ENCODE results near the gene DNASE1.
"Not testable (repeated sequence)": the region's sequence is repeated elsewhere in the genome, so short reads cannot be mapped to it uniquely, and the experiment has no call there.

Gene DNASE1

GRCh38 chr16:3608069-3608468 lies 46.4 kb upstream of the DNASE1 start:
- Histone ChIP-seq H3K79me1 (ENCODE audit: low read length) (peaks cover 8% of the 10 kb centered on the region), H3K4me2 (ENCODE audit: low read length) (no peak overlapping the region), H3K79me2 (ENCODE audit: control insufficient read depth, insufficient read depth, low read length, poor library complexity) (peaks cover 8% of the 10 kb centered on the region), H3K4me1 (ENCODE audit: control insufficient read depth in 1 of 2, insufficient read depth in 2 of 2, low read length in 2 of 2) (peaks cover 0 to 2% of the 10 kb centered on the region in 2 experiments), H3K4me3 (ENCODE audit: low read depth, low read length) (no peak overlapping the region), H3K27ac (ENCODE audit: low read depth, low read length) (no peak overlapping the region), H2BK12ac (ENCODE audit: low read length) (no peak overlapping the region), H3K14ac (ENCODE audit: low read length) (no peak overlapping the region), H3K23ac (ENCODE audit: low read length) (no peak overlapping the region), H3K27me3 (ENCODE audit: insufficient read depth, low read length) (no peaks in the 10 kb centered on the region), H4K91ac (ENCODE audit: low read depth, low read length) (no peak overlapping the region), H4K8ac (ENCODE audit: low read depth, low read length) (no peak overlapping the region), H2AK5ac (ENCODE audit: low read length) (no peak overlapping the region), H2BK120ac (ENCODE audit: insufficient read depth, low read length, poor library complexity) (no peak overlapping the region), H2AFZ (ENCODE audit: insufficient read depth, low read length, poor library complexity) (no peak overlapping the region), H2BK5ac (ENCODE audit: low read depth, low read length, poor library complexity) (no peak overlapping the region), H3K9me3 (ENCODE audit: insufficient read depth, low read depth, low read length) (peaks cover 2% of the 10 kb centered on the region), H4K12ac (ENCODE audit: low read depth, low read length) (no peak overlapping the region), H3K4ac (ENCODE audit: low read depth, low read length) (no peak overlapping the region), H3K18ac (ENCODE audit: low read length) (no peak overlapping the region), H3K36me3 (ENCODE audit: control insufficient read depth in 1 of 2, insufficient read depth in 2 of 2, low read length in 2 of 2) (peaks cover 8 to 11% of the 10 kb centered on the region in 2 experiments), H3K9ac (ENCODE audit: low read length) (no peak overlapping the region)
- WGBS (ENCODE audit: extremely low coverage, insufficient coverage, insufficient read length), result no CpG with 5 or more reads among the region's 5 CpGs
- no peak for DNase-seq

- WGBS (ENCODE audit: extremely low coverage, insufficient coverage, insufficient read length), result no CpG with 5 or more reads among the region's 13 CpGs
- not testable (repeated sequence) for H3K79me2 ChIP-seq (ENCODE audit: control insufficient read depth, insufficient read depth, low read length, poor library complexity); H3K14ac ChIP-seq (ENCODE audit: low read length); H3K27ac ChIP-seq (ENCODE audit: low read depth, low read length); H3K23ac ChIP-seq (ENCODE audit: low read length); H3K36me3 ChIP-seq (ENCODE audit: control insufficient read depth in 1 of 2, insufficient read depth in 2 of 2, low read length in 2 of 2); H3K4me1 ChIP-seq (ENCODE audit: control insufficient read depth in 1 of 2, insufficient read depth in 2 of 2, low read length in 2 of 2); H2BK120ac ChIP-seq (ENCODE audit: insufficient read depth, low read length, poor library complexity); H2BK12ac ChIP-seq (ENCODE audit: low read length); H3K4me2 ChIP-seq (ENCODE audit: low read length); H3K27me3 ChIP-seq (ENCODE audit: insufficient read depth, low read length); H2BK5ac ChIP-seq (ENCODE audit: low read depth, low read length, poor library complexity); H2AFZ ChIP-seq (ENCODE audit: insufficient read depth, low read length, poor library complexity); H4K91ac ChIP-seq (ENCODE audit: low read depth, low read length); H3K9ac ChIP-seq (ENCODE audit: low read length); DNase-seq; H4K12ac ChIP-seq (ENCODE audit: low read depth, low read length); H3K4ac ChIP-seq (ENCODE audit: low read depth, low read length); H3K4me3 ChIP-seq (ENCODE audit: low read depth, low read length); H3K79me1 ChIP-seq (ENCODE audit: low read length); H2AK5ac ChIP-seq (ENCODE audit: low read length); H4K8ac ChIP-seq (ENCODE audit: low read depth, low read length); H3K18ac ChIP-seq (ENCODE audit: low read length); H3K9me3 ChIP-seq (ENCODE audit: insufficient read depth, low read depth, low read length)
Measured at GRCh38 chr16:3608976-3609375, 45.5 kb upstream of the DNASE1 start.

GRCh38 chr16:3609895-3610697 lies 44.4 kb upstream of the DNASE1 start:
- H3K14ac ChIP-seq (ENCODE audit: low read length), result no peak overlapping the region
- H3K9me3 ChIP-seq (ENCODE audit: insufficient read depth, low read depth, low read length), result no peaks in the 10 kb centered on the region
- no peak for DNase-seq
- H2BK120ac ChIP-seq (ENCODE audit: insufficient read depth, low read length, poor library complexity), result no peak overlapping the region
- no peak overlapping the region for H3K9ac ChIP-seq (ENCODE audit: low read length)
- H3K18ac ChIP-seq (ENCODE audit: low read length), result no peak overlapping the region
- no peak overlapping the region for H2AFZ ChIP-seq (ENCODE audit: insufficient read depth, low read length, poor library complexity)
- H4K91ac ChIP-seq (ENCODE audit: low read depth, low read length), result no peak overlapping the region
- H2BK5ac ChIP-seq (ENCODE audit: low read depth, low read length, poor library complexity), result no peak overlapping the region
- peaks cover 2 to 3% of the 10 kb centered on the region in 2 experiments for H3K36me3 ChIP-seq (ENCODE audit: control insufficient read depth in 1 of 2, insufficient read depth in 2 of 2, low read length in 2 of 2)
- peaks cover 8% of the 10 kb centered on the region for H3K79me1 ChIP-seq (ENCODE audit: low read length)
- H3K4me2 ChIP-seq (ENCODE audit: low read length), result peak overlapping the region; percentile 79
- WGBS (ENCODE audit: extremely low coverage, insufficient coverage, insufficient read length), result no CpG with 5 or more reads among the region's 14 CpGs
- no peak overlapping the region for H2AK5ac ChIP-seq (ENCODE audit: low read length)
- no peaks in the 10 kb centered on the region for H3K27me3 ChIP-seq (ENCODE audit: insufficient read depth, low read length)
- no peak overlapping the region for H4K12ac ChIP-seq (ENCODE audit: low read depth, low read length)
- peaks cover 0 to 2% of the 10 kb centered on the region in 2 experiments for H3K4me1 ChIP-seq (ENCODE audit: control insufficient read depth in 1 of 2, insufficient read depth in 2 of 2, low read length in 2 of 2)
- no peak overlapping the region for H3K4me3 ChIP-seq (ENCODE audit: low read depth, low read length)
- H3K4ac ChIP-seq (ENCODE audit: low read depth, low read length), result no peak overlapping the region
- no peak overlapping the region for H3K27ac ChIP-seq (ENCODE audit: low read depth, low read length)
- no peak overlapping the region for H3K23ac ChIP-seq (ENCODE audit: low read length)
- no peak overlapping the region for H4K8ac ChIP-seq (ENCODE audit: low read depth, low read length)
- H3K79me2 ChIP-seq (ENCODE audit: control insufficient read depth, insufficient read depth, low read length, poor library complexity), result peaks cover 8% of the 10 kb centered on the region
- no peak overlapping the region for H2BK12ac ChIP-seq (ENCODE audit: low read length)

- no peak overlapping the region for H2AK5ac ChIP-seq (ENCODE audit: low read length)
- H2BK5ac ChIP-seq (ENCODE audit: low read depth, low read length, poor library complexity), result no peak overlapping the region
- peak overlapping the region; percentile 81 for H3K14ac ChIP-seq (ENCODE audit: low read length)
- peak overlapping the region; percentile 27 for H2BK120ac ChIP-seq (ENCODE audit: insufficient read depth, low read length, poor library complexity)
- H4K8ac ChIP-seq (ENCODE audit: low read depth, low read length), result peak overlapping the region; percentile 83
- peak overlapping the region; percentile 55 for H3K4ac ChIP-seq (ENCODE audit: low read depth, low read length)
- peak overlapping the region; percentile 94 for H3K4me3 ChIP-seq (ENCODE audit: low read depth, low read length)
- peak overlapping the region; percentile 79 for H3K4me2 ChIP-seq (ENCODE audit: low read length)
- peak overlapping the region; percentile 77 for H4K91ac ChIP-seq (ENCODE audit: low read depth, low read length)
- no peak overlapping the region for H3K27ac ChIP-seq (ENCODE audit: low read depth, low read length)
- peak overlapping the region; percentile 82 for H4K12ac ChIP-seq (ENCODE audit: low read depth, low read length)
- no peak overlapping the region for H2BK12ac ChIP-seq (ENCODE audit: low read length)
- peaks cover 0 to 2% of the 10 kb centered on the region in 2 experiments for H3K4me1 ChIP-seq (ENCODE audit: control insufficient read depth in 1 of 2, insufficient read depth in 2 of 2, low read length in 2 of 2)
- H3K9me3 ChIP-seq (ENCODE audit: insufficient read depth, low read depth, low read length), result no peaks in the 10 kb centered on the region
- H2AFZ ChIP-seq (ENCODE audit: insufficient read depth, low read length, poor library complexity), result no peak overlapping the region
- no CpG with 5 or more reads among the region's 10 CpGs for WGBS (ENCODE audit: extremely low coverage, insufficient coverage, insufficient read length)
- no peak overlapping the region for H3K23ac ChIP-seq (ENCODE audit: low read length)
- H3K79me1 ChIP-seq (ENCODE audit: low read length), result peaks cover 8% of the 10 kb centered on the region
- no peak for DNase-seq
- H3K18ac ChIP-seq (ENCODE audit: low read length), result peak overlapping the region; percentile 79
- H3K27me3 ChIP-seq (ENCODE audit: insufficient read depth, low read length), result no peaks in the 10 kb centered on the region
- peaks cover 2 to 3% of the 10 kb centered on the region in 2 experiments for H3K36me3 ChIP-seq (ENCODE audit: control insufficient read depth in 1 of 2, insufficient read depth in 2 of 2, low read length in 2 of 2)
- peaks cover 8% of the 10 kb centered on the region for H3K79me2 ChIP-seq (ENCODE audit: control insufficient read depth, insufficient read depth, low read length, poor library complexity)
- H3K9ac ChIP-seq (ENCODE audit: low read length), result peak overlapping the region; percentile 92
Measured at GRCh38 chr16:3610698-3611145, 43.8 kb upstream of the DNASE1 start.

All from trophoblast cell (in vitro differentiated cells and primary cell).